G401 (cell line): Measurements from ENCODE around the gene RALGAPA2. TPM values are rescaled to one million over a fixed set of nuclear protein-coding genes. Genes with fewer than 3 reads are reported as not detected.

Experiments used
- DNase-seq: peaks from one replicate; pipeline ENCODE4 v3.0.0-alpha.2; 2015; ENCODE audit warnings: low spot score
- in situ Hi-C: cut with HindIII; loops from 2 replicates; pipeline ENCODE4 v1.10.0; 2016; ENCODE audit warnings: low sequenced_read_pairs, mixed read lengths
- total RNA-seq: library from RNA; depleted of rRNA; stranded (reverse); fragments of >200 nt; shearing (Covaris generic); gene quantifications from 2 replicates; pipeline ENCODE4 v1.2.3, GENCODE V29; 2014

The RALGAPA2 gene
- total RNA-seq, 1 experiment from 2014 or later, result 8.6 TPM

GRCh38 chr20:20435453-20435852 is 277.0 kb downstream of the RALGAPA2 start:
- in situ Hi-C loops, result no loop called here
- DNase-seq, result peak; percentile 58

- in situ Hi-C loops, result no loop called here
- DNase-seq, result no peak
Observed at GRCh38 chr20:20432618-20433286, 279.7 kb downstream of the RALGAPA2 start.

GRCh38 chr20:20430066-20430465 is 282.4 kb downstream of the RALGAPA2 start:
- in situ Hi-C loops, result no loop called here
- no peak for DNase-seq

GRCh38 chr20:20428067-20428466 is 284.4 kb downstream of the RALGAPA2 start:
- DNase-seq, result no peak
- in situ Hi-C loops, result no loop called here

DNA sequence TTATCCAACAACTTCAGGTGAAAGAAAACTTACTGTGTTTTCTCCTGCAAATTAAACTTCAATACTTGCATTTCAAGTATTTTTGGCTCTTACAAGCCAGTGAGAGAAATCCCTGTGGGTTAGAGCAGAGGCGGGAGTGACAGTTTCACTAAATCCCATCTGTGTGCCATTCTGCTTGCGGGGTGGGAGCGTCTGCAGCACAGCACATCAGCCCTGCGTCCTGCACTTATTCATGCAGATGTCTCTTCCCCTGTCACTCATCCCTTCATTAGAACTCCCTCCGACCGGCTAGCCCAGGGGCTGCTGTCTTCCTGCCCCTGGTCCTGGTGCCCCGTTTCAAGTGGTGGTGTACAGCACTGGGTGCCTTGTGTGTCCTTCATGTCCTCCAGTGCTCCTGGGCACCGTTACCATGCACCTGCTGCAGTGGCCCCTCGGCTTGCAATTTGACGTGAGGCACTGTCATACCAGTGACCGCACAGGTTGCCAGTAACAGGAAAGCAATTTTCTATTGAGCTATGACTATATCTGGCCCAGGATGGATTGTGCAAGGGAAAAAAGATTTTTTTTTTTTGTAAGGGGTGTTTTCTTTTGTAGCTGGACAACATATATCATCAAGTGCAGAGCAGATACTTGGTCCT is 285.1 kb downstream of the RALGAPA2 start:
- in situ Hi-C loops, result no loop called here
- no peak for DNase-seq

DNA sequence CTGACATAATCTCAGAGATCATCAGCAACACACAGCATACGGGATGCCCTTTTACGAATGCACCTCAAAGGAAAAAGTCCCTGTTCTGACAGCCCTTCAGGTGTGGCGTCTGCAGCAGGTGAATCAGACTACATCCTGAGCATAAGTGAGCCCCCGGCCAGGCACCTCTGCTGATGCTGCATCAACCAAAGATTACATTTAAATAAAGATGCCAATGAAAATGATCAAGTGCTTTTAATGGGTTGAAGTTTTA is 285.9 kb downstream of the RALGAPA2 start:
- DNase-seq, result no peak
- in situ Hi-C loops, result no loop called here

DNA sequence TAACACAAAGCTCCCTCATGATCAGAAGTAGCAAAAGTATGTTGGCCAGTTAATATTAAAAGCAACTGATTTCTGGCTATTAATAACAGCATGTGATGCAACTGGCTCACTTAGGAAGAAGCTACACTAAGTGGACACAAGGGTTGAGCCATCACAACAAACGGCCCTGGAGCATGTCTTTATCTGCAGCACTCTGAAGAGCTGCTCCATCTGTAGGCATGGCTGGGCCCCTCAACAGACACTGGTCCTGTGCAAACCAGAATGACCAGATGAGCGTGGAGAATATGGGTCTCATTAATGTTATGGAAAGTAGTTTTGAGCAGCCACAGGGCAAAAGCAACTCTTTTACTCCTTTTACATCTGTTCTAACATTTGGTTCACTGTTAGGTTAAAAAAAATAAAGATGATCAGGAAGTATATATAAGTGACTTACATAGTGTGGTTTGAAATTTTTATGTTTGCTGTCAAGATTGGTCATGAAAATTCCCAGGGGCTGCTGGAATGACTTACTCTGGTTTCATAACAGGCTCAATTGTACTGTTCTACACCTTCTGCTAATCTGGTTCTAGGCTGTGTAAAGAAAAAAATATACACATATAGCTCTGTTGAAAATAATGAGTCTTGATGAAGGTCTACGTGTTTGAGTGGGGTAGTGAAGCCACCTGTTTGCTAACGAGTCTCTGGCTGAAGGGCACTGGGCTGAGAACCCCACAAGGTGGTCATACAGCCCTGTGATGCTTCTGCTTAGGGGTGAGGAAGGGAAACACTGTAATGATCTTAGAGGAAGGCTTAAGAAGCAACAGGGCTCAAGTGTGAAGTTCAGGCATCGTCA is 286.4 kb downstream of the RALGAPA2 start:
- in situ Hi-C loops, result no loop called here
- DNase-seq, result no peak

DNA sequence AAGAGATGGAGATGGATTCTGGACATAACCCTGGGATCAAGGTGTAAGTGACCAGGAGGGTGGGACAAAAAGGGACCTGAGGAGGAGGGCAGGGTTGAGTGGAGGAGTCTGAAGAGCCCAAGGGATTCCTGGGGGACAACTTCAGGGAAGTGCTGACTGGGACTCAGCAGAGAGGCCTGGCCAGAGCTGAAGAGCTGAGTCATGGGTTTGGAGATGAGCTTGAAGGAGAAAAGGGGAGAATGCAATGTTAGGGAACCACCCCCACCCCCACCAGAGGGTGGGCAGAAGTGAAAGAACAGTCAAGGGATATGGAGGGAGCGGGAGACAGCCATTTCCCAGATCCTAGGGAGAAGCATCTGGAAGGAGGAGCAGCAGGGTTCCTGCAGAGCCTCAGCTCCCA is 289.3 kb downstream of the RALGAPA2 start:
- in situ Hi-C loops, result no loop called here
- DNase-seq, result no peak

DNA sequence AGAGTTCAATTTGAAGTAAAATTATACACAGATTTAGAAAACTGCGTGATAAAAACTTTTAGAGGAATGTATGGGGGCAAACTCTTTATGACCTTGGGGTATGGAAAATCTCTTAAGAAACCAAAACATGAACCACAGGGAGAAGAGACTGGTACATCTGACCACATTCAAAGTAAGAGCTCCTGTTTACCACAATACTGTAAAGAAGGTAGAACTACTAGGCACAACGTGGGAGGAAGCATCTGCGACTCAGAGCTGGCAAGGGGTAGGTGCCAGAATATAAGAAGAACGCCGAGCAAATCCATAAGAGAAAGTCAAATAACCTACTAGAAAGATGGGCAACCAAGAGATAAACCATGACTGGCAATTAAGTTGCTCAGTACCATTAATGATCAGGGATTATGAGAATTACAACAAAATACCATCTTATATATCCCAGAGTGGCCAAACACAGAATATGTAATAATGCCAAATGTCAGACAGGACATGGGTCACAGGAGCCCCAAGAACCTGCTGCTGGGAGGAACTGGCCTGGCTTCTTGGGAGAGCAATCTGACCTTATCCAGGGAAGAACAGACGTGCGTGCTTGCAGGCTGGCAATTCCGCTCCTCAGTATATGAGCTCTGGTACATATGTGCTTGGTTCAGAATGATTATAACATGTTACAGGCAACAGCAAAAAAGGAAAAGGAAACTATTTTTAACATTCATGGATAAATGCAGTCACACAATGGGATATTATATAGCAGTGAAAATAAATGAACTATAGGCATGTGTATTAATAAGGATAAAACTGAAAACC is 294.4 kb downstream of the RALGAPA2 start:
- in situ Hi-C loops, result no loop called here
- no peak for DNase-seq

GRCh38 chr20:20415321-20415720 is 297.1 kb downstream of the RALGAPA2 start:
- no peak for DNase-seq
- in situ Hi-C loops, result no loop called here

DNA sequence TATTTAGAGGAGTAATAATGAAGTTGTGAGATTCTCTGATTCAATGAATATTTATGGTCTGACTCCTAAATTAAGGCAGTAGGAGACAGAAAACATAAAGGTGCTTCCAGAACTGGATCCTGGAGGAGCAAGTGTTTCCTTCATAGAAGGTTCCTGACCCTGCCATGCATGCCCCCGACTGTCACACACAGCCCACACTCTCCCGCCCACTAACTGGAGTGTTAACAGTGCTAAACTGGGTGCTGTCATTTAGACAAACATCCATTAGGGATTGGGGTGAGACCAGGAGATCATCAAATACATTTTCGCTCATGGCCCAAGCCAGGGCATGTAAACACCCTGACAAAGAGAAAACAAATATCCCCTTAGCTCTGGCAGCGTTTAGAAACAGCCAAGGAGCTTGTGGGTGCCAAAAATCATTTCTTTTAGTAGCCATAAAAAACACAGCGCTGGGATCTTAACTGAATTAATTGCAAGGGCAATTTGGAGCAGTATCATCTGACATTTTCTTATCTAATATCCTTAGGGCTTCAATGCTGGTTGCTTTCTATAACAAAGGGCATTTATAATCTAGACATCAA is 297.7 kb downstream of the RALGAPA2 start:
- in situ Hi-C loops, result no loop called here
- DNase-seq, result no peak

- DNase-seq, result no peak
- in situ Hi-C loops, result no loop called here
Observed at GRCh38 chr20:20413810-20414281, 298.6 kb downstream of the RALGAPA2 start.

GRCh38 chr20:20412750-20413149 is 299.7 kb downstream of the RALGAPA2 start:
- DNase-seq, result no peak
- in situ Hi-C loops, result no loop called here

DNA sequence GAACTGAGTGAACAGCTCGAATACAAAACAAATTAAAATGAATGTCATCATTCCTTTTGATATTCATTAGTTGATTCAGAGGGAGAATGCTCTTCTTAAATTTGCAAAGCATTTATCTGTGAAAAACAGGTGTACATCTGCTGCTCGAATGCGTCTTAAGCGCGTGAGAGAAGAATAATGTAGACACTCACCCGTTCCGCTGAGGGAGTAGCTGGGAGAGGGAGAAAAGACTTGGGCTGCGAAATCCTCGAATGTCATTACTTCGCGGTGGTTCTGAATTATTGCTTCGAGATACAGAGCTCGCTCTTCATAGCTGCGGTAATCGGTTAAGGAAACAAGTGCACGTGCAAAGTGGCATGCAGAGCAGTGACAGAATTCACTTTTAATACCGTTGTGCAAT is 300.6 kb downstream of the RALGAPA2 start:
- peak; percentile 67 for DNase-seq
- in situ Hi-C loops, result no loop called here

DNA sequence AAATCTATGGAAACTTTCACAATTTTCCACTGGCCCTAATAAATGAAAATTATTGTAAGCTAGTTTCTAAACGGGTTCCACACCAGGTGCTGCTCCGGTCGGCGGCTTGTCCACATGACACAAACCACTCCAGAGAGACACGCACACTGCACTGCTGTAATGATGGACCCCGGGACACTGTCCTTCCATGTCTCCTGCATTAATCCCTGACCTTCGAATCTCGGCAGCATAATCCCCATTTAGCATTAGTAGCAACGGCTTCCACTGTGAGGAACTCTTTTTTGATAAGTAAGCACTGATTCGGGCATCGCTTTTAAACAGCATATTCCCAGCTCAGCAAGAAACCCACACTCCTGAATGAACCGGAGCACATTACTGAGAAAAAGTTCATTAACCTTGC is 301.0 kb downstream of the RALGAPA2 start:
- DNase-seq, result peak; percentile 78
- in situ Hi-C loops, result no loop called here

DNA sequence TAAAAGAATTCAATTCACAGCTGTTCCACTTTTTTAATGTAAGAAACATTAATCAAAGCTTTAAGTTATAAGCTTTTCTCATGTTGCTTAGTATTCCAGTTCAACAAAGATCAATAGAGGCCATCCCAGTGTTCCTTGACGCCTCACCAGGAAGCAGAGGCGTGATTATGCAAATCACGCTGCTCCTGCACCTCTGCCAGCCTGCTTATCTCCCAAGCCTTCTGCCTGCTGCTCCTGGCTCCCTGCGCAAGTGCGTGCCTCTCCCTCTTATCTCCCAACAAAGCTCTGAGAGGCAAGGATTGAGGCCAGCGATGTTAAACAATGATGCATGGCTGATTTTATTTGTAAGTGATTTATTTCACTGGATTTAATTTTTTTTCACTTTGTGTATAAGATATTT is 301.8 kb downstream of the RALGAPA2 start:
- DNase-seq, result peak; percentile 93
- in situ Hi-C loops, result no loop called here

DNA sequence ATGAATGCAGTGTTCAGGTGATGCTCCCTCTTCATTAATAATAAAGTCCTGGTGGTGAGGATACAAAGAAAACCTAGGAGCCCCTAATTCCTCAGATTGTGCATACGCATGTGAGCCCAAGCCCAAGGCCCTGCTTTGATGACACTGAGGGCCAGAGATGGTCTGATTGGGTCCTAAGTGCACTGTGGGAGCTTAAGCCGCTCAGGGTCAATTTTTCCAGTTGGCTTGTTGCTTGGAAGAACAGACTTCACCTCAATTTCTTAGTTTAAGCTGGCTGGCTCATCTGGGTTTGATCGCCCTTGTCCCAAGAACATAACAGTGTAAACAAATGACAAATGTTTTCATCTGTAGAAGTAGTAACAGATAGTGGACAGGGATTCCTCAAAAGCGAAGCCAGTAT is 303.1 kb downstream of the RALGAPA2 start:
- no peak for DNase-seq
- in situ Hi-C loops, result no loop called here

GRCh38 chr20:20407891-20408805 is 304.3 kb downstream of the RALGAPA2 start:
- DNase-seq, result peak; percentile 86
- in situ Hi-C loops, result no loop called here
